ENCODE results near the gene PPM1F.

GRCh38 chr22:21907638-21908522, 44.8 kb downstream of the PPM1F start:
- TF ChIP-seq PKNOX1 (IDR thresholded peaks at IDR 0.05) (no peak), ELF4 (IDR thresholded peaks at IDR 0.05) (no peak), BHLHE40 (IDR thresholded peaks at IDR 0.05; ENCODE audit: borderline replicate concordance) (no peak), FOXA1 (IDR thresholded peaks at IDR 0.05) (no peak), SP1 (IDR thresholded peaks at IDR 0.05) (no peak), SUZ12 (IDR thresholded peaks at IDR 0.05) (no peak), FOXK2 (IDR thresholded peaks at IDR 0.05) (no peak), NFRKB (IDR thresholded peaks at IDR 0.05) (no peak), TARDBP (IDR thresholded peaks at IDR 0.05) (no peak)
